Esophagus squamous epithelium (tissue), 4 donors: ENCODE measurements around the gene SMTNL2.

ENCODE experiments used
- CTCF ChIP-seq, 6 experiments: fragments of 450-650 bp in 4 of 6; fragments of 200-600 bp in 2 of 6; sonication (generic) in 2 of 6; IDR thresholded peaks; one replicate each; pipeline ENCODE4 v1.5.1; 2016 to 2019; ENCODE audit warnings: antibody characterized with exemption in 6 of 6, mild to moderate bottlenecking in 4 of 6, moderate library complexity in 4 of 6
- POLR2A ChIP-seq, 4 donors: fragments of 450-650 bp; IDR thresholded peaks; one replicate each; pipeline ENCODE4 v1.6.1; 2017; ENCODE audit warnings: antibody characterized with exemption in 4 of 4, mild to moderate bottlenecking in 4 of 4, moderate library complexity in 3 of 4

GRCh38 chr17:4631431-4631830 is 47.1 kb downstream of the SMTNL2 start:
- no peak for TF ChIP-seq CTCF (IDR thresholded peaks at IDR 0.05)
- no peak for TF ChIP-seq POLR2A (IDR thresholded peaks at IDR 0.05)
